Right renal cortex interstitium (tissue), 3 donors: Measurements from ENCODE around the gene PIP5K1A. TPM values are rescaled to one million over a fixed set of nuclear protein-coding genes. Genes with fewer than 3 reads are reported as not detected.
A peak's percentile ranks its signal among the peaks of the same experiment; 100 is the strongest.
"Not testable (repeated sequence)": the region's sequence is repeated elsewhere in the genome, so short reads cannot be mapped to it uniquely, and the experiment has no call there.

Experiments used
- DNase-seq, 3 donors: peaks; one replicate each; pipeline ENCODE4 v3.0.0-alpha.2; 2013; ENCODE audit warnings: low read depth in 3 of 3, low spot score in 2 of 3
- polyA plus RNA-seq, 3 donors: library from polyadenylated mRNA; unstranded; fragments of 120-200 nt; gene quantifications; one replicate each; pipeline ENCODE4 v1.2.1, GENCODE V29; 2013; ENCODE audit not compliant: insufficient read length in 3 of 3

The PIP5K1A gene
- polyA plus RNA-seq, 3 donors = 64.0 to 71.3 (median 65.4) TPM

- DNase-seq = peak; percentile 32 to 48 (median 46)
These were observed 53.5 kb downstream of the PIP5K1A start for GRCh38 chr1:151251656-151252470.

- DNase-seq = peak; percentile 92 to 96 (median 93)
These were observed 56.2 kb downstream of the PIP5K1A start, which contains the start of gene PSMD4 for GRCh38 chr1:151254217-151255213. TSS of gene PSMD4 (plus strand) at chr1:151254734. CDS start at chr1:151254783, 49 bp downstream.

- no peak for DNase-seq
These were observed 57.0 kb downstream of the PIP5K1A start for GRCh38 chr1:151255381-151255780.

- DNase-seq = no peak
These were observed 61.0 kb downstream of the PIP5K1A start for GRCh38 chr1:151259351-151259750.

GRCh38 chr1:151265446-151266236 is 67.3 kb downstream of the PIP5K1A start:
- DNase-seq = no peak

GRCh38 chr1:151266315-151266714 is 68.0 kb downstream of the PIP5K1A start:
- DNase-seq = no peak

- no peak for DNase-seq
These were observed 68.5 kb downstream of the PIP5K1A start for GRCh38 chr1:151266821-151267220.

GRCh38 chr1:151267760-151268159 is 69.4 kb downstream of the PIP5K1A start:
- DNase-seq = no peak

GRCh38 chr1:151273924-151274466 is 75.6 kb downstream of the PIP5K1A start:
- DNase-seq = no peak

- DNase-seq = not testable (repeated sequence)
These were observed 77.0 kb downstream of the PIP5K1A start for GRCh38 chr1:151275341-151275740.

- DNase-seq = no peak
These were observed 78.9 kb downstream of the PIP5K1A start for GRCh38 chr1:151277249-151277648.

GRCh38 chr1:151281225-151281968 is 83.0 kb downstream of the PIP5K1A start:
- peak; percentile 88 to 99 (median 95) for DNase-seq

GRCh38 chr1:151281969-151282882 is 83.9 kb downstream of the PIP5K1A start, which contains the start of gene ZNF687:
TSS of gene ZNF687 (plus strand) at chr1:151282299. CDS start at chr1:151286292, 3,993 bp downstream.
- peak in 2 of 3 donors; percentile 99 to 100 for DNase-seq

GRCh38 chr1:151282883-151283725 is 84.8 kb downstream of the PIP5K1A start:
- peak in 2 of 3 donors; percentile 15 to 19 for DNase-seq

GRCh38 chr1:151284013-151284577 is 85.7 kb downstream of the PIP5K1A start:
- DNase-seq = no peak

GRCh38 chr1:151286619-151287340 is 88.4 kb downstream of the PIP5K1A start:
- DNase-seq = no peak
